Hypothalamus (tissue), 51 donors: Measurements from ENCODE around the gene JADE1.
A peak's percentile ranks its signal among the peaks of the same experiment; 100 is the strongest.

Experiments
- DNase-seq, 51 donors: peaks; one replicate each; lab custom pipeline; 2025; lab: John Stamatoyannopoulos, UW

The JADE1 gene

DNA sequence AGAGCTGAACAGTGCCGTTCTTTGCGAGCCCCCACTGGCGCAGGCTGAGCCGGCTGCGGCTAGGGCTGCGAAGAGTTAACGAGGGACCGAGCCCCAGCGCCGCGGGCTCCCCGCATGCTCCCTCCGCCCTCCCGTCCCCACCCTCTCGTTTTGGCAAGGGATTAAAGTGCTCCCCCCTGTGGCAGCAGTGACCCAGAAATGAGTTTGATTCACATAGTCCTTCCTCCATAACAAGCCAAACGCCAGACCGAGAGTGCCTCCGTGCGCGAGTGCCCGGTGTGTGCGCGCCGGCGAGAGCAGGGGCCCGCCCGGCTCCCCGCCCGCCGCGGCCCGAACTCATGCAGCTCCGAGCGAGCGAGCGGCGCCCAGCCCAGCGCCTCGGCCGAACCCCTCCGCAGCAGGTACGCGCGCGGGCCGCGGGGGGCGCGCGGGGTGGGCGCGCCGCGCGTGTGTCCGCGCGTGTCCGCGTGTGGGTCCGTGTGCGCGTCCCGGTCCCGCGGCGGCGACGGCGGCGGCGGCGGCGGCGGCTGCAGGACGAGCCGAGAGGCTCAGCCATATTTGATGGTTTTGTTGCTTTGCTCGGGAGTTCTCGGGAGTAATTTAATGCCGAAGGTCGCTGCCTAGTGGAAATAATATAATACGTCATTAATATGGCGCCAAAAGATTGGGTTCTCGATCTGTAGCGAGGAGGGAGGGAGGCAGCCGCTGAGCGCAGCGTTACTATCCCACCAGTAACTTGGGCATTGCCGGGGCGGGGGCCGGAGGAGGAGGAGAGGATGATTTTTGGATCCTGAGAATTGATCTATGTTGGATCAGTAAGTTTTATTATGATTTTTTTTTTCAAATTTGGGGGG, at the start of gene JADE1:
Gene JADE1, plus strand, starts transcription at position 224 of the 854 bp plus-strand sequence. CDS start 22,059 bp downstream, outside the sequence.
- DNase-seq: peak; percentile 50 to 95 (median 82)

DNA sequence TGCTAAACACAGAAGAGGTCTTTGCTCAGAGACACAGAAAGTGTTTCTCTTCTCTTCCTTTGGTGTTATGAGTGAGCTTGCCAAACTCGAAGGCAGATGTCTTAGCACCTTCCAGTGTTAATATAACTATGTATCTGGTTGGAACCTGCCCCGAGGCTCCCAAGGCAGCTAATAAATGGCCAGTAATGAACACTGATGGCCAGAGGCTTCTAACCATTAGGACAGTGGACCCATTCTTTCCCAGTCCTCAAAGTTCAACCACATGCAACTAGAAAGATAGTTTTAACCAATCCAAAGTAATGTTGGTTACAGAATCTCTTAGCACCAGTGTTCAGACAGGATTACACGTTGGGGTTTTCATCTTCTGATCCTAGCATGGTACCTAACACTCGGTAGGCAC, 42.7 kb upstream of the JADE1 start:
- DNase-seq: no peak

DNA sequence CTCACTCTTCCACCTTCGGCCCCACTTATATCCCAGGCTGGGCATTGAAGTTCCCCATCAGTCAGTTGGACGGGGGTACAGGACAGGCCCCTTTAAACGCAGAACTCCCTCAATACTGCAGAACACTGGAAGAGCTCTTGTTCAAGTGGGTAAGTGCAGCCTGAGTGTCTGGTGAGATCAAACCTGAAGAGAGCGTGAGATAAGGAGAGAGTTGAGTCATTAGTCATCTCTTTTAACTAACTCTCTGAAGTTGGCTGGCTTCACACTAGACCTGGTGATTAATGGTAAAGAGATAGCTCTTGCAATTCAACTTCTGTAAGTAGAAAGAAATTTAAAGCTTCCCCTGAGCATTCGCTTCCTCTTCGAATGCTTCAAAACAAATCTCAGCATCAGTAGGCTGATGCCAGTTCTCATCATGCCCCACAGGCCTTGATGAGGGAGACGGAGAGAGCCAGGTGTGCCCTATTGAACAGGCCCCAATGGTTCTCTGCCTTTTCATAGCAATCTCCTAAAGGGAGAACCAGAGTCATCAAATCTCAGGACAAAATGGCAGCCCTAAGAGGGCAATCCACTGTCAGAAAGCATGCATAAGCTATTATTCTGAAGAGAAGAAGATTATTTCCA, 41.0 kb upstream of the JADE1 start:
- no peak for DNase-seq

DNA sequence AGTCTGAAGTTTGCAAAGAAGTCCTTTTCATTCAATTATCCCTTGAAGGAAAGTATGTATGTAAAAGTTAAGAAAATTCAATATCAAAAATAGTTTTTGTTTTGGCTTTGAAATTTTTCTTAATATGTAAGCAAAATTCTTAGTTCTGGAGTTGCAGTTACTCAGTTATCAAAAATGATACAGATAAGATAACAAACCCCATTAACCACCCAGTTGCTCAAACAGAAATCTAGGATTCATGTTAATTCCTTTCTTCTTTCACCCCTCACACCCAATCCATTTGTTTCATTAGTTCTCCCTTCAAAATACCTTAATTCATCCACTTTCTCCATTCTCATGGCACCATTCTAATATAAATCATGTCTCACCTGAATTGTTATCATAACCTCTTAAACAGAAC, 40.5 kb upstream of the JADE1 start:
- no peak for DNase-seq

DNA sequence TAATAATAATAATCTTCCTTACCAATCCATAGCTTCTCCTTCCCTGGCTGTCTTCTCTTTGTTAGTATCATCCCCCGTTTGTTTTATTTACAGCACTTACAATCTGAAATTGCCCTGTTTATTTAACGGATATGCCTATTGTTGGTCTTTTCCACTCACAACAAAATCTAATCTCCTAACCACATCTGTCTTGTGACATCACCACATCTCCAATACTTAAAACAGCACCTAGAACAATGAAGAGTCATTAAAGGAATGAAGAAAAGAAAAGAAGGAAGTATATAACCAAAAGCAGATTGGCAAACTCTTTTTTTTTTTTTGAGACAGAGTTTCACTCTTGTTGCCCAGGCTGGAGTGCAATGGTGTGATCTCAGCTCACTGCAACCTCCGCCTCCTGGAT, 38.7 kb upstream of the JADE1 start:
- DNase-seq: no peak

DNA sequence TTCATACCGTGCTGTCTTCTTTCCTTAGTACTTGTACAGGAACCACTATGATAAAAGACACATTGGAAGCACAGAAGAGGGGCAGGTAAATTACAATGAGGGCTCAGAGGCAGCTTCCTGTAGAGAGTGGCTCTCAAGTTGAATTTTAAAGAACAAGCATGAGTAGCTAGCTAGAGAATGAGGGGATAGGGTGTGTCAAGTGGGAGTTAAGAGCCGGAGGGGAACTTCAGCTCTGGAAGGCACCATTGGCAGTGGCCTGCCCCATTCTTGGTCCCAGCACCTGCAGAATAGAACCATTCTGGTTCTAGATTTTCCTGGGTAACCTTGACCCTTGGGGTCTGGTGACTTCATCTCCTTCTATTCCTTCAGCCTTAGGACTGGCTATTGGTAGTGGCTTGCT, 34.0 kb upstream of the JADE1 start:
- DNase-seq: no peak

DNA sequence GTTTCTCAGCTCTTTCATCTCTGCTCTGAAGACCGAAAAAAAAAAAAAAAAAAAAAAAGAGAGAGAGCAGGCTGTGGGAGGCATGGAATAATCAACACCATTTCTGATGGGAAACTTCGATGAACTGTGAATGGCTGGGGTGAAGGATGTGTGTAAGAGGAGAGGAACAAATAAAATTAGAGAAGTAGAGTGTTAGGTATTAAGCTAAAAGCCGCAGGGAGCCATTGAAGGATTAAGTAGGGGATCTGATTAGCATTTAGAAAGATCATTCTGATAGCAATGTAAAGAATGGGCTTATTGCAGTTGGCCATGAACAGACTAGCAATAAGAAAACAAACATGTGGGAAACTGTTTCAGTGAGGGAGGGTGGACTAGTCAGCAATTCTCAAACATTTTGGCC, 33.6 kb upstream of the JADE1 start:
- DNase-seq: no peak

DNA sequence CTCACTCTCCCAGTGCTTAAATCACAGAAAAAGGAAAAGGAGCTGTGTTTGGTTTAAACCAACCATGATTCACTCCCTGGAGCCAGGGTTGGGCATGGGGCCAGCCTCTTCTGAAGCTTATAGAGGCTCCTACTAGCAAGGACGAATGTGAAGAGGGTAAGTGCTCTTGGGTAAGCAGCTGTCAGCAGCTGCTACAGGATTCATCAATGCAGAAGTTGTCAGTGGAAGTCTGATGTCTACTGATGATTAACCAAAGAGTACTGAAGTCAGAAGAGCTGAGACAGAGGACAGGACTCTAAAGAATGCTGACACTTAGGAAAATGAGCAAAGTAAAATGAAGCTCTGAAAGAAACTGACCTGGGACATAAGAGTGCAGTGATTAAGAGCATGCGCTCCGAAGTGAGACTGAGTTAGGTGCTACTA, 32.7 kb upstream of the JADE1 start:
- no peak for DNase-seq

DNA sequence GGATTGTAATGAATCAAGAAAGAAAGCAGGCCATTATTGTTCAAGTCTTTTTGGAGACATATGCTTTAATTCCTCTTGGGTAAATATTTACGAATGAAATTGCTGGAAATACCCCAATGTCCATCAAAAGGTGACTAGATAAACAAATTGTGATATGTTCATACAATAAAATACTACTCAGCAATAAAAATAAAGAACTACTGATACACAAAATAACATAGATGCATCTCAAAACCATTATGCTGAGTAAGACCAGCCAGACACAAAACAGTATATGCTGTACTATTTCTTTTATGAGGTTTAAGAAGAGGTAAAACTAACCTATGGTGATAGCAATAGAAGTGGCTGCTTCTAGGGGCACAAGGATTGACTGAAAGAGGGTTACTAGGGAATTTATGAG, 28.8 kb upstream of the JADE1 start:
- no peak for DNase-seq

DNA sequence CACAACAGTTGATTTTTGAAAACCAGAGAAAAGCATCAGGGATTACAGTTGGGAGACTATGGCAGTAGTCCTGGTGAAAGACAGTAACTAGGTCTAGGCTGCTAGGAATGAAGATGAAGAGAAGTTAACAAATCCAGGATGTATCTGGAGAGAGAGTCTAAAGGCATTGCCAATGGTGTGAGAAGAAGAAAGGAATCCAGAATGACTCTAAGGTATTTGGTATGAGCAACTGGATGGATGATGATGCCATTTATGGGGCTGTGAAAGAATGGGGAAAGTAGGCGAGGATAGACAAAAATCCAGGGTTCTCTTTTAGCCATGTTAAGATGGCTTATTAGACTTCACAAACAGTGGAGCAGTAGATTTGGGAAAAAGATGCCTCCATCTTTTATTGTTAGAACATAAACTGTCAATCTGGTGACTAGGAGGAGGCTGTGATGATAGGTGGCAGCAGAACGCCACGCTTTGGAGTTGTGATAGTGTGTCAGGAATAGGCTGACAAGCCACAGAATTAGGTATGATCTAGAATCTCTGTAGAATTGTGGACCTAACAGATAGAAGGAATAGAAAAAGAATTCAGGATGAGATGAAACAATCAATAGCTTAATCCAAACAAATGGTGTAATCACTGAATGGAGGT, 27.3 kb upstream of the JADE1 start:
- DNase-seq: peak in 18 of 51 donors; percentile 1 to 43 (median 11)

DNA sequence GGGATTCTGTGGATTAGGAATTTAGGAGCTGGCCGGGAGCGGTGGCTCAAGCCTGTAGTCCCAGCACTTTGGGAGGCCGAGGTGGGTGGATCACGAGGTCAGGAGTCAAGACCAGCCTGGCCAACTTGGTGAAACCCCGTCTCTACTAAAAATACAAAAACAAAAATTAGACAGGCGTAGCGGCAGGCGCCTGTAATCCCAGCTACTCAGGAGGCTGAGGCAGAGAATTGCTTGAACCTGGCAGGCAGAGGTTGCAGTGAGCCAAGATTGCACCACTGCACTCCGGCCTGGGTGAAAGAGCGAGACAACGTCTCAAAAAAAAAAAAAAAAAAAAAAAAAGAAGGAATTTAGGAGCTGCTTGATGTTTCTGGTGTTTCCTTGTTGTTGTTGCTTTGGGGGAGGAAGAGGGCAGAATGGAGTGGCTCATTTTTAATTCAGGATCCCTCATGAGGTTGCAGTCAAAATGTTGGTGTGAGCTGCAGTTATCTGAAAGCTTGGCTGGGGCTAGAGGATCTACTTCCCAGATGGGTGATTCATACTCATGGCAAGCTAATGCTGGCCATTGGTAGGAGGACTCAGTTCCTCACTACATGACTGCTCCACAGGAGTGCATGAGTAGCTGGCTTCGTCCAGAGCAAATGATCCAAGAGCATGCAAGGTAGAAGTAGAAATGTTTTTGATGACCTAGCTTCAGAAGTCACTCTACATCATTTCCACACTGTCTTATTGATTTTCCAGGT, 26.5 kb upstream of the JADE1 start:
- no peak for DNase-seq

DNA sequence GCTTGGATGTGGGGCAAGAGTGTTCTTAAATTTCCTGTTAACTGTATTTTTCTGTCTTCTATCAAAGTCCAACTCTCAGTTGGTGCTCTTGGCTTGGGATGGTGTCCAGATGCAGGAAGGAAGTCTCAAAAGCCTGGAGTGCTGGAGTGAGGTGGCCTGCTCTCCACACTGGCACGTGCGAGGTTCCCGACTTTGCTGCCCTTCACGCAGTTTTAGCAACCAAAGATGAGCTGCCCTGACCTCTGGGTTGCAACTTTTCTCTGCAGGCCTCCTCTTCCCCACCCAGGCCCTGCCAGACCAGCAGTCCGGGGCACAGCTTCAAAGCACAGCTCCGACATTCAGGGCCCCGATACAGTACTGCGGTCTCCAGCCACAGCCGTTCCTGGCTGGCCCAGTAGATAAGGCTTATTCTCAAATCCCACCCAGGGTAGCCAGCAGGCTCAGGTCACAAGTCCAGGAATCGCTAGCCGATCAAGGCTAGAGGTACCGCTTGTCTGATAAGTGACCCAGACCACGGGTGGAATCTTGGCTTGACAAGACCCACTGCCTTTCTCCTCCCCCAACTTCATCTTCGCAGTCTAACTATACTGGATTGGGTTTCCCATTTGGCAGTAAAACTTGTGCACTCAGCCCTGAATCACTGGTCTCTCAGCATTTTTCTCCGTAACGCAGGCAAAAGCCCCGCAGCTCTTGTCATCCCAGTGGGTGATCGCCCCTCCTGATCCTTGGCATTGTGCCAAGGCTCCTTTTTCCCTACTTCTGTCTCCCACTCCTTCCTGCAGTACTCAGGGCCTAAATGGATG, 21.8 kb upstream of the JADE1 start:
- DNase-seq: no peak

DNA sequence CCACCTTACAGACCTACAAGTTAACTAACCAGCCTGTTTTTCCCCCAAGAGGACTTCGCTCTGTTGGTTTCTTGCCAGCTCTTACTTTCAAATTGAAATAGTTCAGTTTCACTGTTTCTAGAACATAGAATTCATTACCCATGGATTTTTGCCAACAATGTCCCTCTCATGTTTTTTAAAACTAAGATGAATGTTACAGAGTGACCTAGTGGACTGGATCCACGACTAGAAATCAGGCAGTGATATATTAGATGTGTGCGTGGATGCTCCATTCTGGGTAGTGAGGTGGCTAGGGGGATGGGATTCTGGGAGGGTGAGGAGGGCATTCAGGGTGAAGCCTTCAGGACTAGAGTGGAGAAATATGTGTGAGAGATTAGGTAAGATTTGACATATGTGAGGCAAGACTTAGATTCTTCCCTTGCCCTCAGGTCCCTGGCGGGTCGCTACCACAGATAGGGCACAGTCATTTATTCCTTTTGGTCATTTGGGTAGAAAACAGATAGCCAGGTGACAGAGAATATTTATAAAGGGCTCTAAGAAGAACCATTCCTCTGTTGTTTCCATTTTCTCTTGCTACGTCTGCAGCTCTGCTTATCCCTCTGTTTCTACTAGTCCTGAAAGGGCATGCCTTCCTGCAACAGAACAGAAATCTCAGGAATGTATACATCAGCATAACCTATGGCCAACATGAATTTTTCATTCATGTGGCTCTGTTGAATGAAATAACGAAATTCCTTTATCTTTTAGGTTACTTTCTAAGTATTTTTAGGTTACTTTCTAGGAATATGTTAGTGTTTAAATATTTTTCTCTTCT, 15.4 kb upstream of the JADE1 start:
- DNase-seq: no peak

DNA sequence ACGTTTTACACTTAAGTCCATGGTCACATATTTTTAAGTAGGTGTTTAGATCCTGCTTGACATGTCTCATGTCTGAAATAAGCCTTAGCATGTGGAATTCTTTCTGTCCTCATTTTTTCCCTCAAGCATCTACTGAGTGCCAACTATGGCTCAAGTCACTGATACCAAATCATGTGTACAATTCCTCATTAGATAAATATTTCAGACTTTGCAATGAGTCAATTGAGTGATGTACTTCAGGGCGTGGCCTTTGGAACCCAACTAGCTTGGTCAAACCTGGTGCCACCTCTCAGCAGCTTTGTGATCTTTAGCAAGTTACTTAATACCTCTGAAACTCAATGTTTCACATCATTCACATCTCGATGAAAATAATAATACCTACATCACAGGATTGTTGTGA, 12.6 kb upstream of the JADE1 start:
- no peak for DNase-seq

DNA sequence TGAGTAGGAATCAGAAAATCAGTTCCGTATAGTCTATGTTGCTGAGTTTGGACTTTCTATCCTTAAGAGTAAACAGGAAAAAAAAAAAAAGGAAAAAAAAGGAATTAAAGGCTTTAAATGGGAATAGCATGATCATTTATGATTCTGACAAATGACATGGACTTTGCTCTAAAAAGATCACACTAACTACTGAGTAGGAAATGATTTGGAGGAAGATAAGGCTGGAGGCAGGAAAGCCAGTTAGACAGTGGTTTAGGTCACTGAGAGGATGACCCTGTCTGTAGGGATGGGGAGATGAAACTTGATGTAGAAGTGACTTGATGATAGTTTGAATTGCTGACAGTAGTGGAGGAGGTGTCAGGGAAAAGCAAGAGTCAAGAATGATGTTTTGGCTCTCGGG, 9.2 kb upstream of the JADE1 start:
- DNase-seq: no peak

DNA sequence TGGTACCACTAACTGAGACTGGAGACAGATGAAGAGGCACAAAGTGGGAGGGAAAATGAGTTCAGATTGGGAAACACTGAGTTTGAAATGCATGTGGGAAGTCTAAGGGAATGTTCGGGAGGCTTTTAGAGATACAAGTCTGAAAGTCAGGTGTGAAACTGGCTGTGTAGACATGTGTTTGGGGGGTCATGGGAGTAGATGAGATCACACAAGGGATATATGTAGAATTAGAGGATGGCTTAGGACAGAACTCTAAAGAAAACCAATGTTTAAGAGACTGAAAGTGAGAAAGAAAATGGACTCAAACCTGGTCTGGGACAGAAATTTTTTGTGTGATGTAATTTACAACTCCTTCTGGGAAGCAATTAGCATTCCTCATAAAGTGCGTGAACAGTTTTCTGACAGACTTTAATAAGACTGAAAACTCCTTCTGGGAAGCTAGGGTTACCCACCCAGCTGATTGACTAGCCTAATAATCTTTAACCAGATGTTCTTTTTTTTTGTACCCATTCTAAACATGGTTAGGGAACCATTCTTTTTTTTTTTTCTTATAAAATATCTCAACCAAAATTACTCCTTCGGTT, 8.7 kb upstream of the JADE1 start:
- no peak for DNase-seq

DNA sequence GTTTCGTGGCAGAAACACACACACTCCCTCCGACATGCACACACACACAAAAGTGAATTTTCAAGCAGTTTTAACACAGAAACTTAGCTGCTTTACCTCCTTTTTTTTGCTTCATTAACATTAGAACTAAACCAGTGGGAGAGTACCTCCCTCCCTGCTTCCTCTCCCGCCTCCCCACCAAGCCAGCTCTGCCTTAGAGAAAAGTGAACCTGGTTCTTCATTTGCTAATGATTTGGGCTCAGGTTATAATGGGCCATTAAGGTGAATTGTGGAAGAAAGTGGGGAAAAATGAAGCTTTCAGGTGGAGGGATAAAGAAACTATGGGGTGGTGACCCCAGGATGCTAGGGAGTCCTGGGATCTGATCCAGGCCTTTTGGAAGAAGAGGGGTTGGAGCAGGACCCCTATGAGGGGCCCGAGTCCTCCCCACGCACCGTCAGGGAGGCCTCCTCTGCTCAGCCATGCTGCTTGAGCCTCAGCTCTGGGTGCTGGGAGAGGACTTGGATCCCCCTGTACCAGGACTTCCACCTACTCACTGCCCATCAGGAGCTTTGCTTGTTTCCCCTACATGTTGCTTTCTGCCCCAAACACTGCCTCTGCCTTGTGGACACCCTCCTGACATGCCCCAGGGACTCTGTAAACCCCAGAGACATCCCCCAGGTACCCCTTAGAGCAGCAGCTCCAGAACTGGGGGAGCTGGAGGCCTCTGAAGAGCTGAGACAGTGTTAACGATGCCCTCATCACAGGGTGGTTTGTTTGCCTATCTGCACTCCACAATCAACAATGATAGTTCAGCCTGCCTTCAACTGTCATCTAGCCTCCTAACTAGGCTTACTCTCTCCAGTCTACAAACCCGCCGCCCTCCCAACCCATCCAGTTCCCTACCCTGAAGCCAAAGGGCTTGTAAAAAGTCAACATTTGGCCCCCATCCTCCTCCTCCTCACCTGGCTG, 6.5 kb upstream of the JADE1 start:
- DNase-seq: no peak

DNA sequence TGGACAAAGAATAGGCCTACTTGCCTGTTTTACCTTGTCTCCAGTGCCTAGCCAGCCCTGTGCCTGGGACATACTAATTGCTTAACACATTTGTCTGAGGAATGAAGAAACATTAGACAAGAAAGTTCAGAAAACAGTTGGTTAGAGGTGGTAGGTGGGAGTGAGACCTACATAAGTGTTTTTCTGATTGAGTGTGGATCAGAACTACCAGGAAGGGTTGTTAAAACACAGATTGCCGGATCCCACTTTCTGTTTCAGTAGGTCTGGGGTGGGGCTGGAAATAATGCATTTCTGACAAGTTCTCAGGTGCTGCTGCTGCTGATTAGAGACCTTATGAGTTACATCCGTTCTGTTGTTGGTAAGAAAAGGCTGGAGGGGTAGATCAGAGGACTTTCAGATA, 5.7 kb upstream of the JADE1 start:
- DNase-seq: no peak
